ENCODE data around the gene YKT6.
A peak's percentile ranks its signal among the peaks of the same experiment; 100 is the strongest.

The YKT6 gene

DNA sequence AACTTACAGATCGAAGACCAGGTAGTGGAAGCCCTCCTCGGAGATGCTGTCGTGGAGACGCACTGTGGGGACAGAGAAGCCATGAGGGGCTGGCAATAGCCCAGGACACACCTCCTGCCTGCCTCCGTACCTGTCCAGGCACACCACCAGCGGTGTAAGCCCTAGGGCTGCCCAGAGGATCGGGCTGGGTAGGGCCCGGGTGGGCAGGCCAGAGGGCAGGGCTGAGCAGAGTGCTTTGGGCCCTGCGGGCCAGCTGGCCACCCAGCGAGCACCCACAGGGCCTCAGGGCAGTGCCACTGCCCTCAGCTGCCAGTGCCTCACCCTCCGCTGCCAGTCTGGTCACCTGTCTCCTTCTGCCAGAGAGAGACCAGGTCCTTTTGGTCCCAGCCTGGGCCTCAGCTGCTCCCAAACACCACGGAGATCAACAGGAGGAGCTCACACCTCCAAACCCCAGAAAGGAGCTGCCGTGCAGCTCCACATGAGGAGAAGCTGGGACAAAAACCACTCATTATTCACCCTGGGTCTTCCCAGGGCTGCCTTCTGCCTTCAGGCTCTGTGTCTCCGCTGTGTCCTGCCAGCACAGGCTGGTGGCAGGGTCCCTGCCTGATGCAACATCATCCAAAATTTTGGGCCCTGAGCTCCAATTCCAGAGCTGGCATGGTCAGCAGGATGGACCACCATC, 58.2 kb downstream of the YKT6 start:
- no peak for DNase-seq (ENCODE audit: low spot score)

DNA sequence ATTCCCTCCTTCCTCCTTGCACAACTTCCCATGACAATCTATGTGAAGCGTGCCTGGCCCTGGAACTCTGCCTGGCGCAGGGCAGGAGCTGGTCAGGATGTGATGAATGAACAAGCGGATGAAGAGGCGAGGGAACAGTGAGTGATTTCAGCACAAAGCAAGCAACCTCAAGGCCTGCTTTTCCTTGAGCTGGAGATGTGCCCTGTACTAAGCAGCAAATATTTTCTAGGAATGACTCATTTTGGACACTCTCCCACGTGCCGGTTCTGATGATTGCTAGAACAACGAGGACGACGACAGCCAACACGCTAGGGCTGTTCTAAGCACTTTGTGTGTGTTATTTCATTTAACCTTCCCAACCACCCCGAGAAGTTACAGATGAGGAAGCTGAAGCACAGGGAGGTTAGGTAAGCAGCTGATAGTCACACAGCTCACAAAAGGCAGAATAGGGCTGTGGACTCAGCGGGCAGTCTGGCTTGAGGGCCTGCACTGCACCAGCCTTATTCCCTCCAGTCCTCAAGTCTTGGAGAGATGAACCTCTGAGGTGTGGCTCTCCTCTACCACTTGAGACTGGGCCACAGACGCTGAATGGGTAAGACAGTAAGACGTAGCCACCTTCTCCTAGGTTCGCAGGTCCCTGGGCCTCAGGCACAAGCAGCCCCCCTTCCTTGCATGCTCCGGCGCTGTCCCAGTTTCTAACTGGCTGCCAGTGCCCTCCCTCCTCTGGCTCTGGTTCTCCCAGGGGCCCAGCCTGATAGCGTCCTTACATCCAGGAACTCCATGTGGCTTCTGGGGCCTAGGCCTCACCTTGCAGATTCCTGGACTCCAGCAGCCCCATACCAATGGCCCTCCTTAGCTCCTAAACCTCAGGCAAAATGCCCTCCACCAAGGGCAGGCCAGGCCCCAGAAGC, 59.0 kb downstream of the YKT6 start:
- peak; percentile 93 for DNase-seq (ENCODE audit: low spot score)

DNA sequence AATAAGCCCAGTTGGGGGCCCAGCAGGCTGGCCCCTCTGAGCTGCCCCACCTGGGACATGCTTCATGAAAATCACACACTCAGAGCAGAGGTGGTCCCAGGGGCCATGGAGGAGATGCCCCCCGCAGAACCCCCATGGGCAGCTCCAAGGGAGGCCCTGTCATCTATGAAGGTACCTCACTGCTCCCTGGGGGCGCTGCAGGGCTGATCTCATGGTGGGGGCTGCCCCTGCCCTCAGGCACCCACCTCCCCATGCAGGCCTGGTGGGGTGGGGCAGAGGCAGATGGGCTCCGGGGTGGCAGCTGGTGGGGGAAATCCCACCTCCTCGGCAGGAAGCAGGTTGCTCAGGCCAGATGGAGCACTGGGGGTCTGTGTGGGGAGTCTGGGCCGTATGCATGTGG, 60.5 kb downstream of the YKT6 start:
- DNase-seq (ENCODE audit: low spot score), result no peak

DNA sequence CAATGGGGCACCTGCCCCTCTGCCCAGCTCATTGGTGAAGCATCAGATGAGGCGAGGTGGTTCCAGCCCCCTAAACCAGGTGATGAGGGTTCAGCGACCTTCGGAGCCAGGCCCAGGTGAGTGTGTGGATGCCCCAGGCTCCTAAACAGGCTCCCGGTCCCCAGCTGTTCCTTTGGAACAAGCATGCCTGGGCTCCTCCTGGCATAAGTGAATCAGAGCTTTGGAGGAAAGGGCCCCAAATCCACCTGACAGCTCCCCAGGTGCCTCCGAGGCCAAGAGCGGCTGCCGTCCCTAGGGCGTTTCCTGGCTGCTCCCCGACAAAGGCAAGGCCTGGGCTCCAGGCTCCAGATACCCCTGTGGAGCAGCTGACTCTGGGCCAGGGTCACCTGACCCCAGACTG, 61.3 kb downstream of the YKT6 start:
- DNase-seq (ENCODE audit: low spot score), result no peak

DNA sequence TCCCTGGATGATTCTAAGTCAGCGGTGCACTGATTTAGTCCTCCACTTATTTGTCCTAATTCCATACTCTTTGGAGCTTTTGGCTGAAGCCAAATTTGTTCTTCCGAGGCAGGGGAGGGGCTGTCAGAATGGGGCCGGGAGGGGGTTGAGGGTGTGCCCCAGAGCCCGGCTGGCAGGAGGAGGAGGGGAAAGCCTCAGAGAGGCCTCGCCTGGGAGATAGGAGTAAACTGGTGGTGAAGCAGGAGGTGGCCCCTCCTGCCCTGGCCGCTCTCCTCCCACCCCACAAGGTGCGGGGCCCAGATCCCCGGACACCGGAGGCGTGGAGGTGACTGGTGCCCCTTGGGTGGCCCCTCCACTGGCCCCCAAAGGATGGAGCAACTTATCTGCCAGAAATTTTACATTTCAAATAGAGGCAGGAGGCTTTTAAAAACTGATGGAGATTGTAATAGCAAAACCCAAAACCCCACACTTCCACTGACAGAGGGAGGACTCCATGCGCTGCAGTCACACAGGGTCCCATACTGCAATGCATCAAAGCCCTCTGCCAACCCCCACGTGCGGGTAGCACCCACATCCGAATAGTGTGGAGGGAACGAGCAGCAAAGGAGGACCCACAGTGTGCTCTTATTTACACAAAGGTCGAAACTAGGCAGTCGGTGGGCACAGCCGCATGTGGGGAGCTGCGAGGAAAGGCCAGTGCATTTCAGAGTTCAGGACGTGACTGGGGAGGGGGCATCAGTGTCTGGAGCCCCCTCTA, 62.7 kb downstream of the YKT6 start:
- no peak for DNase-seq (ENCODE audit: low spot score)

Measured in GM03348 (cell line).